GM21526 (cell line): Measurements from ENCODE around the gene SOX15.
"Not testable (repeated sequence)": the region's sequence is repeated elsewhere in the genome, so short reads cannot be mapped to it uniquely, and the experiment has no call there.

Experiments used
- ATAC-seq: cut with Tn5 transposase; IDR thresholded peaks from one replicate; pipeline ENCODE4 v1.9.1; 2021; ENCODE audit warnings: moderate library complexity; ENCODE audit not compliant: unreplicated experiment, low FRiP score

SOX15 gene

DNA sequence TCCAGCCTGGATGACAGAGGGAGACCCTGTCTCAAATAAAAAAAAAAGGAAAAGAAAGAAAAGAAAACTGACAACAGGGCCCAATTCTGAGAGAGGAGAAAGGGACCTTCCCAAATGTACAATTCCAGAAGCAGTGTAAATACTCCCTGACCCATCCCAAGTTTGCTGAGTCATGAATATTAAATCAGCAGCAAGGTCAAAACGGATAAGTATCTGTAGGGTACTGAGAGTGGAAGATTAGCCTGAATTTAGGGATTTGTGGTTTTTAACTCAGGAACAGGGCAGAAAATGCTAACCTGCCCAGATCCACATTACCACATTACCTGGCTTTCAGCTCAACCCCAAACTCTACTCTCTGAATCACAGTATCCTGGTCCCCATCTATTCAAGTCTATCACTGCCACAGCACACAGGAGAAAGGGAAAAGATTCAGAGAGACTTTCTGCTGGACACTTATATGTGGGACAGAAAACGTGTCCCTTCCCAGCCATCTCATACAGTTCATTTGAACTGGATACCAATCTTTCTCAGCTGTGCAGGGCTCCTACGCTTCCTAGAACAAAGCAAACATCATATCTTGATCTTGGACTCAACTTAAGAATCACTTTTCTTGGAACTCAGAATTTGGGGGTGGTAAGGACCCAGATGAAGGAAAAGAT is 21.9 kb upstream of the SOX15 start:
- ATAC-seq: no peak

DNA sequence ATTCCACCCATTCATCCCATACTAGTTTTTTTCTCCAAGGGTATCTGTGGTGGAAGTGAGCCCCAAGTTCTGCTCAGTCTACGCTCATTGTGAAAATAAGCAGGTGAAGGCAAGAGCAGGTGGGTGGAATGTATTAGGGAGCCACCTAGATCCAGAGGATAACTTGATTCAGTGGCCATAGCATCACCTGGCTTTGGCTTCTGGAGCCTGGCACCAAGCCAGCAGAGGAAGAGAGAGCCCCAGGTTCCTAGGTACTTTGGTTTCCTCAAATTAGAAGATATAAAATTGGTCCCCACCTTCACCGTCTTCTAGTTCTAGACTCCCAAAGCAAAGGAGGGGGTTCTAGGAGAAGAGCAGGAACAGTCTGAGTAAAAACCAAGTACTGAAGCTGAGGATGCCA is 20.7 kb upstream of the SOX15 start:
- ATAC-seq: no peak

DNA sequence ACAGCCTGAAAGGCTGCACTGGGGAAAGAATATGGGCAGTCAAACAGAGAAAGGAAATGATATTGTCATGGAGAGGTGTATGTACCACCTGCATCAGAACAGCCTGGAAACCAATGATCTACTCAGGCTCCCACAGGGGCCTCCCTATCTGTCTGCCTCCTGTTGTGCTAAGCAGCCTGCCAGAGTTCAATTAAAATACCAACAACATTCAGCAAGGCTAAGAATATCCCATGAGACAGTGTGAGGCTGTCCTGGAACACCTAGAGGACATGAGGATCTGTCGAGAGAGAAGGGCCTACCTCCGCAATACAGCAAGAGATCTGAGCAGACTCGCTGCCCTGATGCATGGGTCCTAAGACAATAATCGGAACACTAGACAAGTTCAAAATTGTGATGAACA is 16.4 kb upstream of the SOX15 start:
- no peak for ATAC-seq

DNA sequence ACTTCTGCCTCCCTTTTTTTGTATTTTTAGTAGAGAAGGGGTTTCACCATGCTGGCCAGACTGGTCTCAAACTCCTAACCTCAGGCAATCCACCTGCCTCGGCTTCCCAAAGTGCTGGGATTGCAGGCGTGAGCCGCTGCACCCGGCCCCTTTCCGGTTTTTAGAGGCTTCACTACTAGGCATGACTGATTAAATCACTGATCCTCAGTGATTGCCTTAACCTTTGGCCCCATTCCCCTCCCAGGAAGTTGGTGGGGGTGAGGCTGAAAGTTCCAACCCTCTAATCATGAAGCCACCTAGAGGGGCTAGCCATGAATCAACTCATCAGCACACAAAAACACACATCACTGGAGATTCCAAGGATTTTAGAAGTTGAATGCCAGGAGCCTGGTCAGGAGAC is 7.7 kb upstream of the SOX15 start:
- not testable (repeated sequence) for ATAC-seq

DNA sequence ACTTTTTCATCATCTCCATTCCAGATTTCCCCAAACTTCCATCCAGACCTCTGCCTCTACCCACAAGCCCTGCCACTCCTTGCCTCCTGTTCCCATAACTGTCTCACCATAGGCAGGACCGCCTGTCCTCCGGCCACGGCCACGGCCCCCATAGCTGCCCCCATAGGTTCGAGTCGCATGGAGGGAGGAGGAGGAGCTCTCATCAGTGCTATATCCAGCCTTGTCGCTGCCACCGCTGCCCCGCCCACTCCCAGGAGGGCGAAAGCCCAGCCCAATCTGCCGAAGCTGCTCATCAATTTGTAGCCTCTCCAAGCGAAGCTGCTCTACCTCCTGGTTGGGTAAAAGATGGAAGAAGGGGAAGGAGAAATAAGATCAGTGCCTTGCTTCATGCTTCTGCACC is 3.4 kb upstream of the SOX15 start:
- ATAC-seq: no peak

DNA sequence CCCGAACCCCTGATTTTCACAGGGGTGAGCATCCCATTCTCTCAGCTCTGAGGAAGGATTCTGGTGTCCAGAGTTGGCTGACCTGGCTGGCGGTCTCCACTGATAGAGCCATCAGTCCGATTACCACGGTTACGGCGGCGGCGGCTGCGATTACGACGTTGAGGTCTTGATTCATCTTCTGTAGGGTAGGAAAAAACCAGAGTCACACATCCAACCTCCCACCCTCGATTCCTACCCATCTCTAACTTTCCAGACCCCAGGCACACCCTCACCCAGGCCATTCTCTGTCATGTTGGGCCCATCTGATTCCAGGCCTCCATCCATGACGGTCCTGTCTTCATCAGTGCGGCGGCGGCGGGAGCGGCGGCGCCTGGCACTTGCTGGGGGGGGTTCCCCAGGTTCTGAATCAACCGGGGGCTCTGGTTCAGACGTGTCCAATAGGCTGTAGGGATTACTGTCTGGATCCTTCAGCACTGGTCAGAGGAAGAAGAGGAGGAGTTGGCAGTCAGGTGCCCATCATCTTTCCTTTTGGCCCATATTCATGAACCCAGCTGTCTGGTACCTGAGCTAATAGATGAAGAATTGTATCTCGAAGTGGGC is 2.6 kb upstream of the SOX15 start:
- no peak for ATAC-seq

DNA sequence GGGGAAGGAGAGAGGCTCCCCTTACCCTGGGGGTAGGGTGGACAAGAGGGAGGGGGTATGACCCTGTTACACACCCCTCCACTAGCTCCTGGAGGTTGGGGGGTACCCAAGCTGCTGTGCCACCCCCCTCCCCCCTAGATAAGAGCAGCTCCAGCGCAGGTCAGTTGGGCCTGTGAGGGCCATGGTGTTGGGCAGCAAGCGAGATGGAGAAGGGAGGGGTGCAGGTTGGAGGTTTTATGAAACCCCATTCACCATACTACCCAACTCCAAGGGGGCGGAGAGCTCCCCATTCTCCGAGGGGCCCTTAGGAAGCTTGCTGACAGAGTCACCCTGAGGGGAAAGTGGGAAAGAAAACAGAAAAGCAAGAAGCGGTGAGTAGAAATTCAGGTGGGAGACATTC is 1.7 kb upstream of the SOX15 start:
- ATAC-seq: no peak

DNA sequence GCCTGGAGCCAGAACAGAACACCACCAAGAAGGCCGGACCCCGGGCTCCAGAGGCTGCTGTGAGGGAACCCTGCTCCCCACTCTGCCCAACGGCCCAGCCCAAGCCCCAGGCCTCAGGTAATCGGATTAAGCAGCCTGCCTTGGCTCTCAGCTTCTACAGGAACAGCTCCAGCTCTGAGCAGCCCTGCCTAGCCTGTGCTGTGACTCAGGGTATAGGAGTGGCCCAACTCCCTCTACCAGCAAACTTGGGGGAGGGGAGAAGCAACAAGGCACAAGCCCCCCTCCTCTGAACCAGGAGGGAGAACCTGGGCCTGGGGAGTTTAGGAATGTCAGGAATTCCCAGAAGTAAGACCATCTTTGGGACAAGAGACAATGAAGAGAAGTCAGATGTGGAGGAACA is 849 bp upstream of the SOX15 start:
- no peak for ATAC-seq

DNA sequence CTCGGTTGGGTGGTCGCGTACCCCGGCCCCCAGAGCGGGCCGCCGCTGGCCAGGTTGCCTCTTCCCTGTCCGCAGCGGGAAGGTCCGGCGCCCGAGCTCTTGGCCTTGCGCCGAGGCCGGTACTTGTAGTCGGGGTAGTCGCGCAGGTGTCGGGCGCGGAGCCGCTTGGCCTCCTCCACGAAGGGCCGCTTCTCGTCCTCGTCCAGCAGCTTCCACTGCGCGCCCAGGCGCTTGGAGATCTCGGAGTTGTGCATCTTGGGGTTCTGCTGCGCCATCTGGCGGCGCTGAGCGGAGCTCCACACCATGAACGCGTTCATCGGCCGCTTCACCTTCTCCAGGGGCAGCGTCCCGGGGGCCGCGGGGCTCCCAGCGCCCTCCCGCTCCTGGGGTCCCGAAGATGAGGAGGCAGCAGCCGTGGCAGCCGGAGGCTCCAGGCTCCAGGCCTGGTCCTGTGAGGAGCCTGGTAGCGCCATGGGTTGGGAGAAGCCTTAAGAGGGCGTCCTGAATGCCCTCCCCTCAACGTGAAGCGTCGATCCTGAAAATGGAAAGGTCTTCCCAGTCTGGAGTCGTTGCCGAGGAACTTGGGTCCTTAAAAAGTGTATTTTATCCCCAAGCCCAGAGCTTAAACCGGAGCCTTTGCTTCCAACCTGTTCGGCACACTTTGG is 558 bp downstream of the SOX15 start:
- no peak for ATAC-seq

DNA sequence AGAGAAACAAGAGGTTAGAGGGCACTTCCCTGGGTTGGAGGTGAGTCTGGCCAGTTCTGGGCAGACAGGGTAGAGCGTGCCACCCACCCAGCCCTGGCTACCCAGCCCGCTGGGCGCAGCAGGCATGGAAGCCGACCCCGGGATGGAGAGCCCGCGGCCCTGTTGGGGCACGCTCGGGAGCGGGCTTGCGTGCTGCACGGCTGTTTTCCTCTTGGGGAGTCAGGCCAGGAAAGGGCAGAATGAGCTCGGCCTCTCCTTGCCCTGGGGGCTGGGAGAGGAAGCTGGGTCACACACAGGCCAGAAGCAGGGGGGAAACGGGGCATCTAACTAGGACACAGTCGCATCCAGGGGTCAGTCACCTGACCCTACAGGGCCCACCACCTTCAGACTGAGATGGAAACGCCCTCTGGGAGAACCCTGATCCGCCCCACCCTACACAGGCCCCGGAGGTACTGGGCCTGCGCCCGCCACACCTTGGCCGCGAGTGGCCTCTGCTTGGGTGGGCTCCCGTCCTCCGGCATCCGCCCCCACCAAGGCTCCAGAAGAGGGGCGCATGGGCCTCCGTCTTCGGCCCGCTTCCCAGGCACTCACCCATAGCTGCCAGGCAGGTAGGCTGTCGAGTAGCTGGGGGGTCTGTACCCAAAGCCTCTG is 1.2 kb downstream of the SOX15 start:
- ATAC-seq: no peak

DNA sequence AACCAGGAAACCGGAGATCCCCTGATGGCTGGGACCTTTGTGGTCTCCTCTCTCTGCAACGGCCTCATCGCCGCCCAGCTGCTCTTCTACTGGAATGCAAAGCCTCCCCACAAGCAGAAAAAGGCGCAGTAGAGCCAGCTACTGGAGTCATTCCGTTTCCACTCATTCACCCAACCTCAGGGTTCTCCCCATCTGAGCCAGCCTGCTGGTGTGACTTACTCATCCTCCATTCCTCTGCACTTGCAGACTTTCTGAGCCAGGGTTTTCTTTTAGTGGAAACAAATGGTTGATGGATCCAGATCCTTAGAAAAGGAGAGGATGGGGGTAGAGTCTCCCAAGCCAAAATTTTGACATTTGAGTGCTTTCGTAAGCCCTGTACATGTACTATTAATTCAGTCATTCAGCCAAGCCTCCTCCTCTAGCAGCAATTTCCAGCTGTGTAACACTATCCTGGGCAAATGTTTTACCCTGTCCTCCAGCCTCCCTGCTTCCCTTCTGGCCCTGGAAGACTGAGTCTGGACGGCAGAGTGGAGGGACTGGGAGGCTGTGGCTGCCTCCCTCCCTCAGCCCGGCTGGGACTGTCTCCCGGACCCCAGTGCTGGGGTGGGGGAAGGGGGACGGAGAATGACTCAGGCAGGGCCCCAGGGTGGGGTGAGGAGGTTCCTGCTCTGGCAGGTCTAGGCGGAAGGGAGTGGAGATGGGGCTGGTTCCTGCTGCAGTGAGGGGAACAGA is 2.3 kb downstream of the SOX15 start:
- ATAC-seq: no peak

DNA sequence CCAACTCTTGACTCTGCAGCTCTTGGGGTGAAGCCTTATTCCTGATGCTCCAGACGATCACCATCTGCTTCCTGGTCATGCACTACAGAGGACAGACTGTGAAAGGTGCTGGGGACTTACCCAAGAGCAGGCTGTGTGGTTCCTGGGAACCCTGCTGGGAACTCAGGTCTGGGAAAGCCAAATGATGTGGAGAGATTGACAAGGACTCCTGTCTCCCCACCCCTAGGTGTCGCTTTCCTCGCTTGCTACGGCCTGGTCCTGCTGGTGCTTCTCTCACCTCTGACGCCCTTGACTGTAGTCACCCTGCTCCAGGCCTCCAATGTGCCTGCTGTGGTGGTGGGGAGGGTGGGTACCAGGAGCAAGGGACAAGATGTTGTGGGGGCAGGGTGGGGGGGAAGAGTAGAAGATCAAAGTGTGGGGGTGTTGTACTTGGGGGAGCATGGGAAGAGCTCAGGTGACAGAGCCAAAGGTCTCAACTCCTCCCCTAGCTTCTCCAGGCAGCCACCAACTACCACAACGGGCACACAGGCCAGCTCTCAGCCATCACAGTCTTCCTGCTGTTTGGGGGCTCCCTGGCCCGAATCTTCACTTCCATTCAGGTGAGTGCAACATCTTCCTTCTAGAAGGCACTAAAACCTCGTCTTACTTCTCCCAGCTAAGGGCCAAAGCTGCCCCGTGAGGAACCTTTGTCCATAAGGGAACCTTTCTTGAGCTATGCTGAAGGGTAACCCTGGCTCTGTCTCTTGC is 3.0 kb downstream of the SOX15 start:
- no peak for ATAC-seq

DNA sequence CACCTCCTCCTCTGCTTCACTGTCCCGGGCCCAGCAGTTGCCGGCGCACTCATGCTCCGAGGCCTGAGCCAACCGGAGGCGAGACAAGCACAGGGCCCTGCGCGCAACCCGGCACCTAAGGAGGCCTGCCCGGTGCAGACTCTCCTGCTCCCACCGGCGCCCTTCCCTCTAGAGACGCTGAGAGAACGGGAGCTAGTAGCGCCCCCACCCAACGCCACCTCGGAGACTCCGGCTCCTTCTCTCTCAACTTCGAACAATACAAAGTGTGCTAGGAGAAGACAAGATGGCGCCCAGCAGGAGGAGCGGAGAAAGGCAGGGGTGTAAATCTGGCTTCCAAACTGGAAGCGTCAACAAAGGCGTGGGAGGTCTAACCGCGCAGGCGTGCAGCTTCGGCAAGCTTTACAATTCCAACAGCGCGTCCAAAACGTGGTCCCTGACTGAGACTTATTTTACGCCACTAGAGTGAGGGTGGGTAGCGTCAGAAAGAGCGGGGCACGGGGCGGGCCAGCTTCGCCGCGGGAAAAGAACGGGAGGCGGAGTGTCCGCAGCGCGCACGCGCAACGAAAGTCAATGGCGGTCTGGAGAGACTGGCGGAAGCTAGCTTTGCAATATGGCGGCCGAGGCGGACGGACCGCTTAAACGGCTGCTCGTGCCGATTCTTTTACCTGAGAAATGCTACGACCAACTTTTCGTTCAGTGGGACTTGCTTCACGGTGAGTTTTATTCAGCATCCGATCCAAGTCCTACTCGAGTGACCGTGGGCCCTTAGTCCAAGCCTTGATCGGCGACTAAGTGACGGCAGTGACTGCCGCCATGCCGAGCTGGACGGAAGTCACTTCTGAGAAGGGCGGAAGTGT is 6.4 kb downstream of the SOX15 start, which contains the start of gene MPDU1:
TSS of gene MPDU1 (plus strand) at position 600 of the 857 bp plus-strand sequence. CDS start at position 611, 11 bp downstream.
- ATAC-seq: peak; percentile 46

DNA sequence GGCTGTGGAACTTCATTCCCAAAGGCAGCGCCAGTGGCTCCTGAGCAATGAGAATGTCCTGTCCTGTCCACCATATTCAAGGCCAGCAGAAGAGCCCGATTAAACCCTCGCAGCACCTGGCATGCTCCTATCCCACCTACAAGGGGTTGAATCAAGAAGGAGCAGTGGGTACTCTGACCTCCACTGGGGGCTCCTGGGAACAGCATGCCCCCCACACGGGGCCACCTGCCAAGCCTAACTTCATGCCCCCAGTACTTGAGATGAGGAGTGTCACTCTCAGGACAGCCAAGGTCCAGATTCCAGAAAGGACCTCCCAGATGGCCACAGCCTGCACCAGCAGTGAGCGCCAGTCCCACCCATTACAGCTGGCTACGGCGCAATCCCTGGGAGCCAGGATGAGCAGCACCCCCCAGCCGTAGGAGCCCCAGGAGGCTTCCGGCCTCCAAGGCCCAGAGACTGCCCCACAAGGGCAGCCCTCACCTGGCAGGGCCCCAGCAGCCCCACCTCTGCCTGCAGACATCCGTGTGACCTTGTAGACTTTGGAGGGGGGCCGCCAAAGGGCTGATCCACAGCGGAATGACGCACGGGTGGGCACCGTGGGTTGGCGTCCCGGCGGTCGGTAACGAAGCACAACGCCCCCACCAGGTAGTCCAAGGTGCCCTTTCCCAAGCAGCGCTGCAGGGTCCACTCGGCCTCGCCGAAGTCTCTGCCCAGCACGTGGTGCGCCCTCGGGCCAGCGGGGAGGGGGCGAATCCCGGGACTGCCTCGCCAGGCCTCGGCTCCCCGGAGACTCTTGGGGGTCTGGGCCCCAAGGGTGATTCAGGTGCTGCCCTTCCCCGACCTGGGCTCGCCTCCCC is 7.3 kb downstream of the SOX15 start:
- no peak for ATAC-seq

DNA sequence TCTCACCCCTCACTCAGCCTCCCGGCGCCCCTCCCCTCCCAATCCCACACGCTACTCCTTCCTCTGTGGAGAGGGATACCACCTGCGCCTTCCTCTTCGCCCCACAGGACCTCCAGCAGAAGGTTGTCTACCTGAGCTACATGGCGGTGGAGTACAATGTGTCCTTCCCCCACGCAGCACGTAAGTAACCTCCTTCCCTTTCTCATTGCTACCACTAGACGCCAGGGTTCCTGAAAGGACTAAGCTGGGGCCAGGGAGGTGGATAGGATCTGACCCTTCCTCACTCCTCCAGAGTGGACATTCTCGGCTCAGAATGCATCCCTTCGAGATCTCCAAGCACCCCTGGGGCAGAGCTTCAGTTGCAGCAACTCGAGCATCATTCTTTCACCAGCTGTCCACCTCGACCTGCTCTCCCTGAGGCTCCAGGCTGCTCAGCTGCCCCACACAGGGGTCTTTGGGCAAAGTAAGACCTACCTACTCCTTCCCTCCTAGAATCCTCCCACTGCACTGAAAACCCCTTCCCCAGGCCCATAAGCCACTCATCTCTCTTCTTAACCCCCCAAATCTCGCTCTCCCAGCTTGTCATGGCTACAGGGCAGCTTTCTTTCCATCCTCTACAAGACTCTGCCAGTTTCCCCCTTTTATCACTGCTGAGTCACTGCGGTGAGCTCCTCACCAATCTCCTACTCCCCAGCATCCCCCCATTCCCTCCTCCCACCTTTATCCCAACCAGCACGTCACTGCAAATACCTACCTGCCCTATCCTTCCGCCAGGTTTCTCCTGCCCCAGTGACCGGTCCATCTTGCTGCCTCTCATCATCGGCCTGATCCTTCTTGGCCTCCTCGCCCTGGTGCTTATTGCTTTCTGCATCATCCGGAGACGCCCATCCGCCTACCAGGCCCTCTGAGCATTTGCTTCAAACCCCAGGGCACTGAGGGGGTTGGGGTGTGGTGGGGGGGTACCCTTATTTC is 9.0 kb downstream of the SOX15 start:
- no peak for ATAC-seq

DNA sequence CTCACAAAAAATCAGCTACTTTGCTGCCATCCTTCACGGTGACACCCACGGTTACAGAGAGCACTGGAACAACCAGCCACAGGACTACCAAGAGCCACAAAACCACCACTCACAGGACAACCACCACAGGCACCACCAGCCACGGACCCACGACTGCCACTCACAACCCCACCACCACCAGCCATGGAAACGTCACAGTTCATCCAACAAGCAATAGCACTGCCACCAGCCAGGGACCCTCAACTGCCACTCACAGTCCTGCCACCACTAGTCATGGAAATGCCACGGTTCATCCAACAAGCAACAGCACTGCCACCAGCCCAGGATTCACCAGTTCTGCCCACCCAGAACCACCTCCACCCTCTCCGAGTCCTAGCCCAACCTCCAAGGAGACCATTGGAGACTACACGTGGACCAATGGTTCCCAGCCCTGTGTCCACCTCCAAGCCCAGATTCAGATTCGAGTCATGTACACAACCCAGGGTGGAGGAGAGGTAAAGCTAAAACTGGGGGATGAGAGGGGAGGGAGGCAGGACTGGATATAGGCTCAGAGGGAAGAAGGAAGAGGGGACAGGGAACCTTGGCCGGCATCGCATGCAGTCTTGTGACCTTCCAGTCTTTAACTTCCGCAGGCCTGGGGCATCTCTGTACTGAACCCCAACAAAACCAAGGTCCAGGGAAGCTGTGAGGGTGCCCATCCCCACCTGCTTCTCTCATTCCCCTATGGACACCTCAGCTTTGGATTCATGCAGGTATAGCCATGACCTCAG is 9.9 kb downstream of the SOX15 start:
- ATAC-seq: no peak
